ENCODE data around the gene RPL9.
"Not testable (repeated sequence)": the region's sequence is repeated elsewhere in the genome, so short reads cannot be mapped to it uniquely, and the experiment has no call there.

Gene RPL9

GRCh38 chr4:39458505-39459300, at the start of gene RPL9, which contains the start of gene LIAS:
Gene RPL9 (minus strand): TSS chr4:39458922. CDS start chr4:39458439, 483 bp downstream.
Gene LIAS (plus strand): TSS chr4:39459056. CDS start chr4:39459118, 62 bp downstream.
- peak; percentile 96 for DNase-seq (ENCODE audit: low spot score)

GRCh38 chr4:39505581-39505980, 46.9 kb upstream of the RPL9 start:
- DNase-seq (ENCODE audit: low spot score): no peak

- no peak for DNase-seq (ENCODE audit: low spot score)
Observed at GRCh38 chr4:39504538-39504937, 45.8 kb upstream of the RPL9 start.

DNA sequence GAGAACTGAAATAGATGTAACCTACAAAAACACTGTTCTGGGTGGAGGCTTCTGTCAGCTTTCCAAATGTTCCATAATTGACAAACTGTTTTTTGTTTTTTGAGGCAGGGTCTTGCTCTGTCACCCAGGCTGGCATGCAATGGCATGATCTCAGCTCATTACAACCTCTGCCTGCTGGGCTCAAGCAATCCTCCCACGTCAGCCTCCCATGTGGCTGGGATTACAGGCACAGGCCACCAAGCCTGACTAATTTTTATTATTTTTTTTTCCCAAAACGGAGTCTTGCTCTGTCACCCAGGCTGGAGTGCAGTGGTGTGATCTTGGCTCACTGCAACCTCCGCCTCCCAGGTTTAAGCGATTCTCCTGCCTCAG, 43.9 kb upstream of the RPL9 start:
- DNase-seq (ENCODE audit: low spot score): not testable (repeated sequence)

- DNase-seq (ENCODE audit: low spot score): no peak
Observed at GRCh38 chr4:39502019-39502663, 43.4 kb upstream of the RPL9 start.

DNA sequence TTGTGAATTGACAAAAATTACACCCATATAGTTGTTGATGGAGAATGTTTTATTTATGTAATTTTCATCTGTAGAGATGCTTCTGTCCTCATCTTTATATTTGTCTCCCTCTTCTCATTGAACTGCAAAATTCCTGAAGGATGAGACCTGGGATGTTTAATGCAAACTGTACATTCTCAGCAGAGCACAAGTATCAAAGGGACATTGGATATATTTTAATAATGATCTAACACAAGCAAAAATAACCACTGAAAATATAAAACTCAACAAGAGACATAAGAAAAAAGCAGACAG, 40.0 kb upstream of the RPL9 start:
- DNase-seq (ENCODE audit: low spot score): no peak

DNA sequence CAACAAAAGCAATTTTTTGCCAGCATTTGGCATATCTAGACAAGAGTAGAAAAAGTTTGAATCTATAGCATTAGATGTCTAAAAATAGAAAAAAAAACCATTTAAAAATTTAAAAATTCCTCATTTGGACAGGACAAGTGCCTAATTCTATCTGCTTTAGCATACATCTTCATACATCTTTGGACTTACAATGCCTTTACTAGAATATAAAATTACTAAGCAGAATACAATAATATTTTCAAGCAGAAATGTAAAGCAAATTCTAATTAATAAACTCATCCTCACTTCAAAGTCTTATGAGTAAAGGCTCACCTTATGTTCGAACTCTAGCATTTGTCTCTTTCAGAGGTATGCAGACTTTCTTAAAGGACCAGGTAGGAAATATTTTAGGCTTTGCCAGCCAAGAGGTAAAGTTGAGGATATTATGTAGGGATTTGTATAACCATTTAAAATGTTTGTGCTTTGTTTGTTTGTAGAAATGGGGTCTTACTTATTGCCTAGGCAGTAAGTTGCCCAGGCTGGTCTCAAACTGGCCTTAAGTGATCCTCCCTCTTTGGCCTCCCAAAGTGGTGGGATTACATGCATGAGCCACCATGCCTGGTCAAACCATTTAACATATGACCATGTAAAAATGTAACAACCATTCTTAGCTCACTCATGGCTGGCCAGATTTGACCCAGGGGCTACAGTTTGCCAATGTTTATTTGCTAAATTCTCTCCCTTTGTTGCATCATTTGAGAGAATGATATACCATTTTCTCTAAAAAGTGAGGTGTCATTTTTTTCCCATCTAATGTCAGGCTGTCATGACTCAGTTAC, 39.4 kb upstream of the RPL9 start:
- no peak for DNase-seq (ENCODE audit: low spot score)

GRCh38 chr4:39495446-39496213, 36.9 kb upstream of the RPL9 start:
- no peak for DNase-seq (ENCODE audit: low spot score)

GRCh38 chr4:39494354-39494753, 35.6 kb upstream of the RPL9 start:
- DNase-seq (ENCODE audit: low spot score): no peak

DNA sequence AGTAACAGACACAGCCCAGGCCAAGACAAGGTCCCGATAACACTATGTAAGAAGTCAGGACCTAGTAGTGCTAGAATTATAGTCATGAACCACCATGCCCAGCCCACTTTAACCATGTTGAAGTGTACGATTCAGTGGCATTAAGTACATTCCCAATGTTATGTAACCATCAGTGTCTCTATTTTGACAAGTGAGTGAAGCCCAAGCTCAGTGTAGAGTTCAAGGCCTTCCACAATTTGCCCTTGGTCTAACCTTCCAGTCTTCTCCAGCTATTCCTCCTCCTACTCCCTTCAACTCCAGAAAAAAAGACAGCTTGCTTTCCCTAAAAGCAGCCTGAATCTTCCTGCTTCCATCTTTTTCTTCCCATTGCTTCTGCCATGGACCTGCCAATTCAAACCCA, 31.6 kb upstream of the RPL9 start:
- DNase-seq (ENCODE audit: low spot score): no peak

GRCh38 chr4:39486221-39486804, 27.6 kb upstream of the RPL9 start:
- no peak for DNase-seq (ENCODE audit: low spot score)

GRCh38 chr4:39484582-39485272, 26.0 kb upstream of the RPL9 start:
- no peak for DNase-seq (ENCODE audit: low spot score)

DNA sequence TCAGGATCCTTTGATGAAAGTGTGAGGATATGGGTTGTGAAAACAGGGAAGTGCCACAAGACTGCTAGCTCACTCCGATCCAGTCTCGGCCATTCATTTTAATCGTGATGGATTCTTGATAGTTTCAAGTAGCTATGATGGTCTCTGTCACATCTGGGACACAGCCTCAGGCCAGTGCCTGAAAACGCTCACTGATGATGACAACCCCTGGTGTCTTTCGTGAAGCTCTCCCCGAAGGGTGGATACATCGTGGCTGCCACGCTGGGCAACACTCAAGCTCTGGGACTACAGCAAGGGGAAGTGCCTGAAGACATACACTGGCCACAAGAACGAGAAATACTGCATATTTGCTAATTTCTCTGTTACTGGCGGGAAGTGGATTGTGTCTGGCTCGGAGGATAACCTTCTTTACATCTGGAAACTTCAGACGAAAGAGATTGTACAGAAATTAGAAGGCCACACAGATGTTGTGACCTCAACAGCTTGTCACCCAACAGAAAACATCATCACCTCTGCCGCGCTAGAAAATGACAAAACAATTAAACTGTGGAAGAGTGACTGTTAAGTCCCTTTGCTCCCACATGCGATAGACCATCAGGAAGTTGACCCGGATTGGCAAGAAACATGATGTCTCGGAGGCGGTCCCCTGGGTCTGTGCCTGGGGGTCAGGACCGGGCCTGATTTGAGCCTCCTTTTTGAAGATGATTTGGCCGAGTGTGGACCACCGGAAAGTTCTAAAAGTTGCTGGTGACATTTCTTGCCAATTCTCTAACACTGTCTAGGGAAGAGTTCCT, 22.4 kb upstream of the RPL9 start:
- DNase-seq (ENCODE audit: low spot score): no peak

DNA sequence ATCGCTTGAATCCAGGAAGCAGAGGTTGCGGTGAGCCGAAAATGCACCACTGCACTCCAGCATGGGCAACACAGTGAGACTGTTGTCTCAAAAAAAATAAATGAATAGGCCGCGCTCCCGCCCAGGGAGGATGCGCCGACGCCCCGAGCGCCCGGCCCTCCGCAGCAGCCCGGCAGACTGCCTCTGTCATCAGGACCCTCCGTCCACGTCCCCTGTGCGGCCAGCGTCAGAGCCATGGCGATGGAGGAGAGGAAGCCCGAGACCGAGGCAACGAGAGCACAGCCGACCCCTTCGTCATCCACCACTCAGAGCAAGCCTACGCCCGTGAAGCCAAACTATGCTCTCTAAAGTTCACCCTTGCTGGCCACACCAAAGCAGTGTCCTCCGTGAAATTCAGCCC, 21.5 kb upstream of the RPL9 start:
- DNase-seq (ENCODE audit: low spot score): no peak

GRCh38 chr4:39476187-39476895, 17.6 kb upstream of the RPL9 start:
- no peak for DNase-seq (ENCODE audit: low spot score)

- DNase-seq (ENCODE audit: low spot score): no peak
Observed at GRCh38 chr4:39472396-39472795, 13.7 kb upstream of the RPL9 start.

GRCh38 chr4:39470402-39470801, 11.7 kb upstream of the RPL9 start:
- DNase-seq (ENCODE audit: low spot score): no peak

DNA sequence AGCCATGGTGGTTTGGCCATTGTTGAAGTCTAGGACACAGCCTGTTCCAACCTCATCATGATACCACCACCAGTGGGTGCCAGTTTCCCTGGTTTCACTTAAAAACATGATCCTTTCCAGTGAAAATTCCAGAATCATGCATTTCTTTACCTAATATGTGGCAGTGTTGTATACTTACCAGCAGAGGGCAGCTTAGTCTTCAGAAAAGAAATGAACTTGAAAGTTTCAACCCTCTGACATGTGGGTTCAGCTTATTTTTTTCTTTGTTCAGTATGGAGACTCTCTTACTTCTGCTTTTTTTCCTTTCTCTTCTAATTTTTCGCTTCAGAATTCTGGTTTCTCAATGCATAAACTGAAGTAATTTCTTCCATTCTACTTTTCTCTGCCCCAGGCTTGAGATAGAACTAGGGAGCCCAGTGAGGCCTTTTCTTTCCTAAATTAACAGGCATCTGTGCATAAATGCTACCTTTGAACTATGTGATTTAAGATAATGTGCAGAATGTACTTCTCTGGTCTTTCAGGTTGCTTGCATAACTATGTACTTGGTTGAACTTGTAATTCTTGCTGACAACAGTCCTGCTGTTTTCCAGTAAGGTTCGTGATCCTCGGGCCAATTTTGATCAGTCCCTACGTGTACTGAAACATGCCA, 10.8 kb upstream of the RPL9 start:
- peak; percentile 51 for DNase-seq (ENCODE audit: low spot score)

DNA sequence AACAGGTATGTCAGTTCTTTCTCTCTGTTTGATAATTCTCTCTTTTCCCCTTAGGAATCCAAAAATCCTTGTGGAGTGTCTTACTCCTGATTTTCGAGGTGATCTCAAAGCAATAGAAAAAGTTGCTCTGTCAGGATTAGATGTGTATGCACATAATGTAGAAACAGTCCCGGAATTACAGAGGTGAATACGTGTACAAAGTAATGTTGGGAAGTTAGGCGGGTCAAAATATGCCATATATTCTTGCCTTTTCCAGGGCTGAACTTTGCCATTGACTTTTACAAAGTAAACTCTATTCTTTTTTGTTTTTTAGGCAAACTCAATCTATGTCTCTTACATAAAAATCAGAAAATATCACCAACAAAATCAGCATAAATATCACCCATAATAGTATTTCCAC, 8.7 kb upstream of the RPL9 start:
- DNase-seq (ENCODE audit: low spot score): no peak

All from CD4-positive, alpha-beta T cell treated with Interleukin-2 at 100 ng/mL for 4 hours (primary cell).